ENCODE data around the gene COX6A1. TPM values are rescaled to one million over a fixed set of nuclear protein-coding genes. Genes with fewer than 3 reads are reported as not detected.
A peak's percentile ranks its signal among the peaks of the same experiment; 100 is the strongest.

The COX6A1 gene
- total and polyA plus RNA-seq, 2 donors (not counting 1 experiment from before 2014, with no cell fraction given): 137 to 484 TPM

- no peaks in the 10 kb centered on the region for H3K9me3 ChIP-seq (ENCODE audit: control extremely low read depth in 1 of 3, control insufficient read depth in 2 of 3, insufficient read depth in 1 of 3, low read length in 2 of 3)
- H3K27ac ChIP-seq (ENCODE audit: low read length in 2 of 2): no peak overlapping the region
- no peaks in the 10 kb centered on the region for H3K4me1 Mint-ChIP-seq
- H3K4me1 ChIP-seq (ENCODE audit: control insufficient read depth in 2 of 2, insufficient read depth in 2 of 2, low read length in 2 of 2): peaks cover 0 to 5% of the 10 kb centered on the region in 2 donors
- H3K27me3 Mint-ChIP-seq: peaks cover 41% of the 10 kb centered on the region
- no peak overlapping the region for H3K4me2 ChIP-seq (replicated peaks; ENCODE audit: low read depth, low read length, poor library complexity, severe bottlenecking)
- H3K27me3 ChIP-seq (replicated peaks in 1 of 4; ENCODE audit: control extremely low read depth in 1 of 4, control insufficient read depth in 3 of 4, insufficient read depth in 4 of 4, low read length in 3 of 4): peaks cover 0 to 22% (median 2%) of the 10 kb centered on the region in 4 experiments
- 21% methylated on average over 12 of the region's 24 CpGs for WGBS (ENCODE audit: insufficient coverage)
- POLR2A ChIA-PET: interaction anchor here (0.6 kb wide), 1 partner anchor 199 kb away, joined by 4 read pairs; no protein-coding TSS in a partner anchor
- no peak overlapping the region for H3K9ac ChIP-seq (ENCODE audit: low read length)
- peaks cover 2% of the 10 kb centered on the region for H3K9me3 Mint-ChIP-seq (ENCODE audit: insufficient read depth)
- intact Hi-C loops (cut with micrococcal nuclease): no loop called here
- H4K20me1 ChIP-seq (ENCODE audit: control insufficient read depth, insufficient read depth, low read length, poor library complexity, severe bottlenecking): no peaks in the 10 kb centered on the region
- no peaks in the 10 kb centered on the region for H3K36me3 ChIP-seq (replicated peaks in 1 of 2; ENCODE audit: control extremely low read depth in 1 of 2, control insufficient read depth in 1 of 2, extremely low read depth in 1 of 2, insufficient read depth in 2 of 2, low read length in 1 of 2)
- ATAC-seq (ENCODE audit: low read depth): no peak
- no peak for DNase-seq
- H3K79me2 ChIP-seq (ENCODE audit: control insufficient read depth, insufficient read depth, low read length): no peaks in the 10 kb centered on the region
- H3K4me3 ChIP-seq (ENCODE audit: control extremely low read depth in 1 of 5, extremely low read depth in 1 of 5, insufficient read depth in 1 of 5, low read depth in 2 of 5, low read length in 4 of 5): no peak overlapping the region
- peak overlapping the region; percentile 38 for H2AFZ ChIP-seq (ENCODE audit: insufficient read depth, low read depth, low read length, poor library complexity, severe bottlenecking)
- no peak overlapping the region for H3K4me3 Mint-ChIP-seq
- CTCF ChIA-PET: no interaction called here
- H3K27ac Mint-ChIP-seq: no peak overlapping the region
- TF ChIP-seq, protein P1, sequence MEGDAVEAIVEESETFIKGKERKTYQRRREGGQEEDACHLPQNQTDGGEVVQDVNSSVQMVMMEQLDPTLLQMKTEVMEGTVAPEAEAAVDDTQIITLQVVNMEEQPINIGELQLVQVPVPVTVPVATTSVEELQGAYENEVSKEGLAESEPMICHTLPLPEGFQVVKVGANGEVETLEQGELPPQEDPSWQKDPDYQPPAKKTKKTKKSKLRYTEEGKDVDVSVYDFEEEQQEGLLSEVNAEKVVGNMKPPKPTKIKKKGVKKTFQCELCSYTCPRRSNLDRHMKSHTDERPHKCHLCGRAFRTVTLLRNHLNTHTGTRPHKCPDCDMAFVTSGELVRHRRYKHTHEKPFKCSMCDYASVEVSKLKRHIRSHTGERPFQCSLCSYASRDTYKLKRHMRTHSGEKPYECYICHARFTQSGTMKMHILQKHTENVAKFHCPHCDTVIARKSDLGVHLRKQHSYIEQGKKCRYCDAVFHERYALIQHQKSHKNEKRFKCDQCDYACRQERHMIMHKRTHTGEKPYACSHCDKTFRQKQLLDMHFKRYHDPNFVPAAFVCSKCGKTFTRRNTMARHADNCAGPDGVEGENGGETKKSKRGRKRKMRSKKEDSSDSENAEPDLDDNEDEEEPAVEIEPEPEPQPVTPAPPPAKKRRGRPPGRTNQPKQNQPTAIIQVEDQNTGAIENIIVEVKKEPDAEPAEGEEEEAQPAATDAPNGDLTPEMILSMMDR (IDR thresholded peaks at IDR 0.05): no peak
- no peak for TF ChIP-seq EZH2 (IDR thresholded peaks at IDR 0.05; ENCODE audit: borderline replicate concordance, insufficient read depth, low read depth, low read length, poor library complexity, severe bottlenecking)
These were observed 49.0 kb upstream of the COX6A1 start for GRCh38 chr12:120388691-120389481.

DNA sequence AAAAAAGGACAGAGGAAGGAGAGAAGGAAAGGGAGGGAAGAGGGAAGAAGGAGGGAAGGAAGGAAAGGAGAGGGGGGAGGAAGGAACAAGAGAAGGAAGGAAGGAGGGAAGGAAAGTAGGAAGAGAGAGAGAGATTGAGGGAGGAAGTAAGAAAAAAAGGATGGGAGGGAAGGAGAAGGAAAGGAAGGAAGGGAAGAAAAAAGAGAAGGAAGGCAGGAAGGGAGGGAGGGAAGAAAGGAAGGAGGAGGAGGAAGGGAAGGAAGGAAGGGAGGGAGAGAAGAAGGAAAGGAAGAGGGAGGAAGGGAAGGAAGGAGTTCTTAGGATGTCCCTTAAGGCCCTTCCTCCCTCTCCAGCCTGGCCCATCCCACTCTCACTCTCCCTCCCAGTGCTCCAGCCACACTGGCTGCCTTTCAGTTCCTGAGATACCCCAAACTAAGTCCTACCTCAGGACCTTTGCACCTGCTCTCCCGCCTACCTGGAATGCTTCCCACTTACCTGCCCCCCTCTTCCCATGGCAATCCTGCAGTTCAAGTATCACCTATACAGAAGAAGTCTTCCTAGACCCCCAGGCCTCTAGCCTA lies 47.3 kb upstream of the COX6A1 start:
- CTCF ChIA-PET: interaction anchor here (1.1 kb wide), 1 partner anchor 39 kb away, joined by 4 read pairs; no protein-coding TSS in a partner anchor
- Histone ChIP-seq H3K9me3 (ENCODE audit: control extremely low read depth in 1 of 3, control insufficient read depth in 2 of 3, insufficient read depth in 1 of 3, low read length in 2 of 3) (no peaks in the 10 kb centered on the region), H3K27ac (ENCODE audit: low read length in 2 of 2) (no peak overlapping the region), H3K4me2 (replicated peaks; ENCODE audit: low read depth, low read length, poor library complexity, severe bottlenecking) (no peak overlapping the region), H3K4me3 (ENCODE audit: control extremely low read depth in 1 of 5, extremely low read depth in 1 of 5, insufficient read depth in 1 of 5, low read depth in 2 of 5, low read length in 4 of 5) (no peak overlapping the region), H3K27me3 (replicated peaks in 1 of 4; ENCODE audit: control extremely low read depth in 1 of 4, control insufficient read depth in 3 of 4, insufficient read depth in 4 of 4, low read length in 3 of 4) (peaks cover 0 to 26% (median 2%) of the 10 kb centered on the region in 4 experiments), H3K4me1 (ENCODE audit: control insufficient read depth in 2 of 2, insufficient read depth in 2 of 2, low read length in 2 of 2) (peaks cover 0 to 5% of the 10 kb centered on the region in 2 donors), H3K9ac (ENCODE audit: low read length) (no peak overlapping the region), H3K36me3 (replicated peaks in 1 of 2; ENCODE audit: control extremely low read depth in 1 of 2, control insufficient read depth in 1 of 2, extremely low read depth in 1 of 2, insufficient read depth in 2 of 2, low read length in 1 of 2) (no peaks in the 10 kb centered on the region), H2AFZ (ENCODE audit: insufficient read depth, low read depth, low read length, poor library complexity, severe bottlenecking) (no peak overlapping the region), H4K20me1 (ENCODE audit: control insufficient read depth, insufficient read depth, low read length, poor library complexity, severe bottlenecking) (no peaks in the 10 kb centered on the region), H3K79me2 (ENCODE audit: control insufficient read depth, insufficient read depth, low read length) (no peaks in the 10 kb centered on the region)
- no peak overlapping the region for H3K4me3 Mint-ChIP-seq
- H3K27ac Mint-ChIP-seq: peak overlapping the region; percentile 1
- TF ChIP-seq, protein P1 (IDR thresholded peaks at IDR 0.05): no peak
- TF ChIP-seq EZH2 (IDR thresholded peaks at IDR 0.05; ENCODE audit: borderline replicate concordance, insufficient read depth, low read depth, low read length, poor library complexity, severe bottlenecking): no peak
- ATAC-seq (ENCODE audit: low read depth) (no peak), DNase-seq (no peak)
- no peaks in the 10 kb centered on the region for H3K4me1 Mint-ChIP-seq
- POLR2A ChIA-PET: no interaction called here
- intact Hi-C loops (cut with micrococcal nuclease): no loop called here
- peaks cover 2% of the 10 kb centered on the region for H3K9me3 Mint-ChIP-seq (ENCODE audit: insufficient read depth)
- 100% methylated on average over 1 of the region's 1 CpG for WGBS (ENCODE audit: insufficient coverage)
- H3K27me3 Mint-ChIP-seq: peaks cover 39% of the 10 kb centered on the region

Data from B cell (primary cell).